Activated effector memory CD4-positive, alpha-beta T cell treated with anti-CD3 and anti-CD28 coated beads, Interleukin-2, amount 50 U/mL, for 16 hours (primary cell): ENCODE data around the gene ARSA.
"Not testable (repeated sequence)": the region's sequence is repeated elsewhere in the genome, so short reads cannot be mapped to it uniquely, and the experiment has no call there.

Source experiments
- DNase-seq: peaks from one replicate; pipeline ENCODE4 v3.0.0-alpha.2; 2020

Gene ARSA

GRCh38 chr22:50654664-50655063 is 26.7 kb upstream of the ARSA start:
- DNase-seq, result not testable (repeated sequence)

GRCh38 chr22:50653256-50653655 is 25.3 kb upstream of the ARSA start:
- DNase-seq, result no peak

GRCh38 chr22:50643821-50644101 is 15.8 kb upstream of the ARSA start:
- DNase-seq, result not testable (repeated sequence)

- not testable (repeated sequence) for DNase-seq
These were observed 15.3 kb upstream of the ARSA start for GRCh38 chr22:50643021-50643820.

GRCh38 chr22:50641696-50642607 is 14.0 kb upstream of the ARSA start:
- DNase-seq, result no peak

GRCh38 chr22:50640857-50641647 is 13.1 kb upstream of the ARSA start:
- no peak for DNase-seq

GRCh38 chr22:50640296-50640695 is 12.3 kb upstream of the ARSA start:
- DNase-seq, result not testable (repeated sequence)

- DNase-seq, result no peak
These were observed 7.6 kb upstream of the ARSA start for GRCh38 chr22:50635591-50635990.

GRCh38 chr22:50633771-50634170 is 5.8 kb upstream of the ARSA start:
- DNase-seq, result no peak

- DNase-seq, result no peak
These were observed 5.1 kb upstream of the ARSA start for GRCh38 chr22:50633086-50633485.

GRCh38 chr22:50630376-50630775 is 2.4 kb upstream of the ARSA start:
- no peak for DNase-seq

- no peak for DNase-seq
These were observed 687 bp upstream of the ARSA start for GRCh38 chr22:50628543-50629134.

GRCh38 chr22:50626850-50627641 is 906 bp downstream of the ARSA start:
- DNase-seq, result peak; percentile 61

- DNase-seq, result peak; percentile 60
These were observed 1.6 kb downstream of the ARSA start for GRCh38 chr22:50626314-50626849.

GRCh38 chr22:50625568-50626313 is 2.2 kb downstream of the ARSA start:
- peak; percentile 62 for DNase-seq

GRCh38 chr22:50625131-50625567 is 2.8 kb downstream of the ARSA start:
- peak; percentile 60 for DNase-seq

GRCh38 chr22:50624347-50625130 is 3.4 kb downstream of the ARSA start:
- DNase-seq, result no peak

GRCh38 chr22:50622723-50623327 is 5.1 kb downstream of the ARSA start:
- DNase-seq, result peak; percentile 53

GRCh38 chr22:50621948-50622722 is 5.8 kb downstream of the ARSA start:
- DNase-seq, result peak; percentile 75
